GM12878 (cell line): ENCODE data around the gene C3orf20. TPM values are rescaled to one million over a fixed set of nuclear protein-coding genes. Genes with fewer than 3 reads are reported as not detected.

Experiments
- ATAC-seq: fragments of 200-7000 bp; cut with Tn5 transposase; 3 replicates; pipeline ENCODE4 v1.9.1; 2020; ENCODE audit warnings: mild to moderate bottlenecking, moderate library complexity
- BruUV-seq: library from RNA; stranded (reverse); fragments of 400-500 nt; replicated peaks from 2 replicates; lab custom pipeline; 2021; lab: Mats Ljungman, UMichigan
- CTCF ChIA-PET: fragments of 300-600 bp; sonication (Branson Sonifier 250); formaldehyde crosslinking; extraction: SDS; loops from one replicate; lab custom pipeline; 2021; ENCODE audit warnings: inconsistent platforms; lab: Yijun Ruan, JAX
- POLR2A ChIA-PET: fragments of 350-600 bp; formaldehyde crosslinking; extraction: SDS; loops from one replicate; lab custom pipeline; 2021; ENCODE audit warnings: inconsistent platforms; lab: Charles Lee
- RAD21 ChIA-PET: fragments of 300-600 bp; sonication (Branson Sonifier 250); formaldehyde crosslinking; loops from one replicate; lab custom pipeline; 2023; ENCODE audit warnings: antibody characterized with exemption; ENCODE audit not compliant: unreplicated experiment; lab: Charles Lee
- SMC1A ChIA-PET: fragments of 300-600 bp; sonication (Branson Sonifier 250); formaldehyde crosslinking; loops from one replicate; lab custom pipeline; 2023; ENCODE audit not compliant: unreplicated experiment, uncharacterized antibody; lab: Charles Lee
- DNase-seq: peaks from one replicate; pipeline ENCODE4 v3.0.0-alpha.2; 2011; ENCODE audit warnings: low read depth, low spot score
- FAIRE-seq: peaks from 3 replicates; lab custom pipeline; 2011; peaks lifted over from hg19 to GRCh38; lab: Jason Lieb, UNC
- H2AFZ ChIP-seq: 2 replicates; pipeline ENCODE4 v1.6.0; 2011; ENCODE audit warnings: low read depth, low read length, control low read depth; ENCODE audit not compliant: control insufficient read depth
- H3K27ac ChIP-seq: 2 replicates; pipeline ENCODE4 v1.5.1; 2011; ENCODE audit warnings: control low read depth; ENCODE audit not compliant: control insufficient read depth, insufficient read depth
- H3K27me3 ChIP-seq, 2 experiments: replicated peaks in 1 of 2; 2 replicates each; pipeline versions ENCODE4 v1.6.0 to v1.6.1; 2011; ENCODE audit warnings: low read length in 1 of 2; ENCODE audit not compliant: control insufficient read depth in 2 of 2, insufficient read depth in 2 of 2
- H3K36me3 ChIP-seq, 2 experiments: 2 replicates each; pipeline ENCODE4 v1.5.1; 2011; ENCODE audit warnings: low read length in 1 of 2; ENCODE audit not compliant: control insufficient read depth in 2 of 2, insufficient read depth in 2 of 2
- H3K4me1 ChIP-seq: 2 replicates; pipeline ENCODE4 v1.6.1; 2011; ENCODE audit warnings: mild to moderate bottlenecking, low read length, moderate library complexity, mixed read lengths; ENCODE audit not compliant: control insufficient read depth, insufficient read depth
- H3K4me2 ChIP-seq: 2 replicates; pipeline ENCODE4 v1.6.0; 2011; ENCODE audit warnings: control low read depth; ENCODE audit not compliant: control insufficient read depth, insufficient read depth
- H3K4me3 ChIP-seq: fragments of 200-600 bp; sonication (generic); 2 replicates; pipeline ENCODE4 v1.5.1; 2016
- H3K79me2 ChIP-seq: 2 replicates; pipeline ENCODE4 v1.6.0; 2011; ENCODE audit warnings: low read length; ENCODE audit not compliant: control insufficient read depth, insufficient read depth
- H3K9ac ChIP-seq: 2 replicates; pipeline ENCODE4 v1.8.0; 2011; ENCODE audit warnings: low read length, control low read depth, mixed read lengths; ENCODE audit not compliant: control insufficient read depth, insufficient read depth
- H3K9me3 ChIP-seq: replicated peaks from 3 replicates; pipeline ENCODE4 v1.5.1; 2011; ENCODE audit warnings: mild to moderate bottlenecking, low read length; ENCODE audit not compliant: control insufficient read depth, insufficient read depth
- H4K20me1 ChIP-seq: 2 replicates; pipeline ENCODE4 v1.6.0; 2011; ENCODE audit not compliant: control insufficient read depth, insufficient read depth
- CBX3 ChIP-seq: fragments of 200-600 bp; sonication (generic); IDR thresholded peaks from 2 replicates; pipeline ENCODE4 v1.6.1; 2016; ENCODE audit warnings: low read depth, borderline replicate concordance
- CEBPB ChIP-seq, 2 experiments: fragments of 150-350 bp in 1 of 2; IDR thresholded peaks; 2 replicates each; pipeline ENCODE4 v1.6.1; 2012 to 2014; ENCODE audit warnings: low read depth in 2 of 2, low read length in 2 of 2, borderline replicate concordance in 1 of 2, inconsistent platforms in 1 of 2
- CREB1 ChIP-seq: IDR thresholded peaks from 2 replicates; pipeline ENCODE4 v1.6.1; 2012; ENCODE audit warnings: low read depth, mild to moderate bottlenecking, inconsistent platforms
- EP300 ChIP-seq, 2 experiments: fragments of 150-350 bp in 1 of 2; IDR thresholded peaks; 2 replicates each; pipeline ENCODE4 v1.6.1; 2011 to 2012; ENCODE audit warnings: low read depth in 2 of 2, low read length in 2 of 2, borderline replicate concordance in 1 of 2, improper control_type of control experiment in 1 of 2, inconsistent platforms in 1 of 2; ENCODE audit not compliant: control insufficient read depth in 1 of 2
- ESRRA ChIP-seq: IDR thresholded peaks from 2 replicates; pipeline ENCODE4 v1.6.1; 2012; ENCODE audit warnings: mild to moderate bottlenecking, low read length, improper control_type of control experiment
- FOXK2 ChIP-seq: fragments of 450-650 bp; IDR thresholded peaks from 2 replicates; pipeline ENCODE4 v1.6.1; 2017; ENCODE audit warnings: mild to moderate bottlenecking, moderate library complexity
- IKZF1 ChIP-seq: fragments of 450-650 bp; conservative IDR thresholded peaks from 2 replicates; pipeline ENCODE4 v1.6.1; 2017; ENCODE audit warnings: antibody characterized with exemption, mild to moderate bottlenecking
- IKZF2 ChIP-seq, 2 experiments: fragments of 450-650 bp; IDR thresholded peaks; 2 replicates each; pipeline ENCODE4 v1.6.1; 2017; ENCODE audit warnings: mild to moderate bottlenecking in 2 of 2, moderate library complexity in 2 of 2
- JUNB ChIP-seq: IDR thresholded peaks from 2 replicates; pipeline ENCODE4 v1.6.1; 2016; ENCODE audit warnings: antibody characterized with exemption, mild to moderate bottlenecking
- KDM1A ChIP-seq: fragments of 200-600 bp; sonication (generic); IDR thresholded peaks from 2 replicates; pipeline ENCODE4 v1.6.1; 2016; ENCODE audit warnings: borderline replicate concordance
- MEF2B ChIP-seq: fragments of 450-650 bp; IDR thresholded peaks from 2 replicates; pipeline ENCODE4 v1.6.1; 2018; ENCODE audit warnings: mild to moderate bottlenecking, moderate library complexity; ENCODE audit not compliant: partially characterized antibody, poor library complexity, severe bottlenecking
- POLR2A ChIP-seq: IDR thresholded peaks from 2 replicates; pipeline ENCODE4 v1.6.1; 2011; ENCODE audit warnings: low read depth, mild to moderate bottlenecking, low read length
- TCF7 ChIP-seq: IDR thresholded peaks from 2 replicates; pipeline ENCODE4 v1.6.1; 2014; ENCODE audit warnings: antibody characterized with exemption, borderline replicate concordance
- ZNF274 ChIP-seq: IDR thresholded peaks from one replicate; pipeline ENCODE4 v1.8.0; 2011; ENCODE audit not compliant: insufficient read length, insufficient read depth
- ZNF592 ChIP-seq: fragments of 450-650 bp; IDR thresholded peaks from 2 replicates; pipeline ENCODE4 v1.6.1; 2017; ENCODE audit warnings: mild to moderate bottlenecking, moderate library complexity
- ZNF622 ChIP-seq: fragments of 450-650 bp; IDR thresholded peaks from 2 replicates; pipeline ENCODE4 v1.6.1; 2017; ENCODE audit warnings: mild to moderate bottlenecking, inconsistent platforms
- WGBS: methylation state at CpG from one replicate; pipeline ENCODE4 v1.1.6; 2016; ENCODE audit warnings: low lambda C conversion rate; ENCODE audit not compliant: insufficient replicate concordance, insufficient coverage; ENCODE audit errors: missing lambda C conversion rate; 5-methylcytosine and 5-hydroxymethylcytosine counted together
- in situ Hi-C: fragments of 300-500 bp; cut with MboI; formaldehyde crosslinking; loops from 9 replicates; pipeline ENCODE4 v1.14.3; 2018; ENCODE audit warnings: mixed read lengths
- intact Hi-C: fragments of 100-400 bp; cut with micrococcal nuclease; formaldehyde crosslinking; loops from one replicate; pipeline ENCODE4 v1.14.2; 2022; ENCODE audit not compliant: unreplicated experiment
- polyA plus RNA-seq, 11 experiments: library from polyadenylated mRNA; depleted of rRNA in 4 of 11; unstranded in 6 of 11; stranded (reverse) in 5 of 11; fragments of >200 nt; fragmentation: Nextera tagmentation in 4 of 11; fragmentation: Illumina TruSeq in 1 of 11; extraction: Ambion mirVana in 4 of 11; extraction: Trizol in 1 of 11; gene quantifications; 1 replicate in 1 of 11; 2 replicates in 10 of 11; pipeline versions ENCODE4 v1.2.1 to v1.2.3, GENCODE V29; 2011 to 2016; ENCODE audit warnings: inconsistent platforms in 2 of 11, missing spikeins in 2 of 11, low read depth in 1 of 11
- total RNA-seq, 4 experiments: library from RNA; depleted of rRNA in 3 of 4; stranded (reverse); fragments of >200 nt in 3 of 4; fragmentation: Illumina TruSeq in 1 of 4; extraction: Trizol in 1 of 4; gene quantifications; 2 replicates each; pipeline versions ENCODE4 v1.2.1 to v1.2.3, GENCODE V29; 2013 to 2021
- TF ChIP-seq, protein P1 (sequence below): IDR thresholded peaks from 2 replicates; pipeline ENCODE4 v1.6.1; 2012; ENCODE audit warnings: improper control_type of control experiment, low read depth, low read length; ENCODE audit not compliant: insufficient replicate concordance

The C3orf20 gene
- total and polyA plus RNA-seq, 10 of the 15 experiments (the other 5 are each of a cell fraction or from before 2014, with no cell fraction given) = 0.05 to 2.9 (median 1.0) TPM

- no peaks in the 10 kb centered on the region for H4K20me1 ChIP-seq
- no peak overlapping the region for H3K4me2 ChIP-seq
- FAIRE-seq (no peak), ATAC-seq (no peak), DNase-seq (no peak)
- ChIA-PET RAD21 (no interaction called here), CTCF (no interaction called here), POLR2A (no interaction called here), SMC1A (interaction anchor here (0.6 to 1.7 kb wide), 4 partner anchors 16 to 526 kb away, joined by 3 to 7 read pairs (median 4); no protein-coding TSS in a partner anchor)
- no peak overlapping the region for H3K4me3 ChIP-seq
- no TSS peak for BruUV-seq
- no peaks in the 10 kb centered on the region for H3K9me3 ChIP-seq
- no peaks in the 10 kb centered on the region for H3K36me3 ChIP-seq
- no peak overlapping the region for H2AFZ ChIP-seq
- no peak overlapping the region for H3K27ac ChIP-seq
- no peak overlapping the region for H3K9ac ChIP-seq
- 67% methylated on average over 4 of the region's 4 CpGs for WGBS
- H3K79me2 ChIP-seq = no peaks in the 10 kb centered on the region
- intact Hi-C loops = no loop called here
- in situ Hi-C loops = no loop called here
- H3K4me1 ChIP-seq = no peaks in the 10 kb centered on the region
- H3K27me3 ChIP-seq = peaks cover 16 to 21% of the 10 kb centered on the region in 2 experiments
- TF ChIP-seq CREB1 (no peak), CBX3 (no peak), CEBPB (IDR thresholded peaks at IDR 0.05; ENCODE audit: borderline replicate concordance in 1 of 2, low read depth in 2 of 2, low read length in 2 of 2) (no peak), ZNF592 (no peak), KDM1A (no peak), MEF2B (no peak), ZNF622 (no peak), IKZF1 (no peak), ZNF274 (no peak), JUNB (no peak), POLR2A (no peak), FOXK2 (no peak), TCF7 (no peak), IKZF2 (IDR thresholded peaks at IDR 0.05) (no peak), ESRRA (no peak), EP300 (IDR thresholded peaks at IDR 0.05; ENCODE audit: borderline replicate concordance in 1 of 2, control insufficient read depth in 1 of 2, low read depth in 2 of 2, low read length in 2 of 2) (no peak)
- TF ChIP-seq, protein P1, sequence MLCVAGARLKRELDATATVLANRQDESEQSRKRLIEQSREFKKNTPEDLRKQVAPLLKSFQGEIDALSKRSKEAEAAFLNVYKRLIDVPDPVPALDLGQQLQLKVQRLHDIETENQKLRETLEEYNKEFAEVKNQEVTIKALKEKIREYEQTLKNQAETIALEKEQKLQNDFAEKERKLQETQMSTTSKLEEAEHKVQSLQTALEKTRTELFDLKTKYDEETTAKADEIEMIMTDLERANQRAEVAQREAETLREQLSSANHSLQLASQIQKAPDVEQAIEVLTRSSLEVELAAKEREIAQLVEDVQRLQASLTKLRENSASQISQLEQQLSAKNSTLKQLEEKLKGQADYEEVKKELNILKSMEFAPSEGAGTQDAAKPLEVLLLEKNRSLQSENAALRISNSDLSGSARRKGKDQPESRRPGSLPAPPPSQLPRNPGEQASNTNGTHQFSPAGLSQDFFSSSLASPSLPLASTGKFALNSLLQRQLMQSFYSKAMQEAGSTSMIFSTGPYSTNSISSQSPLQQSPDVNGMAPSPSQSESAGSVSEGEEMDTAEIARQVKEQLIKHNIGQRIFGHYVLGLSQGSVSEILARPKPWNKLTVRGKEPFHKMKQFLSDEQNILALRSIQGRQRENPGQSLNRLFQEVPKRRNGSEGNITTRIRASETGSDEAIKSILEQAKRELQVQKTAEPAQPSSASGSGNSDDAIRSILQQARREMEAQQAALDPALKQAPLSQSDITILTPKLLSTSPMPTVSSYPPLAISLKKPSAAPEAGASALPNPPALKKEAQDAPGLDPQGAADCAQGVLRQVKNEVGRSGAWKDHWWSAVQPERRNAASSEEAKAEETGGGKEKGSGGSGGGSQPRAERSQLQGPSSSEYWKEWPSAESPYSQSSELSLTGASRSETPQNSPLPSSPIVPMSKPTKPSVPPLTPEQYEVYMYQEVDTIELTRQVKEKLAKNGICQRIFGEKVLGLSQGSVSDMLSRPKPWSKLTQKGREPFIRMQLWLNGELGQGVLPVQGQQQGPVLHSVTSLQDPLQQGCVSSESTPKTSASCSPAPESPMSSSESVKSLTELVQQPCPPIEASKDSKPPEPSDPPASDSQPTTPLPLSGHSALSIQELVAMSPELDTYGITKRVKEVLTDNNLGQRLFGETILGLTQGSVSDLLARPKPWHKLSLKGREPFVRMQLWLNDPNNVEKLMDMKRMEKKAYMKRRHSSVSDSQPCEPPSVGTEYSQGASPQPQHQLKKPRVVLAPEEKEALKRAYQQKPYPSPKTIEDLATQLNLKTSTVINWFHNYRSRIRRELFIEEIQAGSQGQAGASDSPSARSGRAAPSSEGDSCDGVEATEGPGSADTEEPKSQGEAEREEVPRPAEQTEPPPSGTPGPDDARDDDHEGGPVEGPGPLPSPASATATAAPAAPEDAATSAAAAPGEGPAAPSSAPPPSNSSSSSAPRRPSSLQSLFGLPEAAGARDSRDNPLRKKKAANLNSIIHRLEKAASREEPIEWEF = no peak
These were observed 139.5 kb downstream of the C3orf20 start for GRCh38 chr3:14814411-14814871.
